Ecto neural progenitor cell (in vitro differentiated cells): ENCODE measurements around the gene DTNB.
"Not testable (repeated sequence)": the region's sequence is repeated elsewhere in the genome, so short reads cannot be mapped to it uniquely, and the experiment has no call there.

ENCODE experiments used
- DNase-seq: peaks from one replicate; pipeline ENCODE4 v3.0.0-alpha.2; 2018; ENCODE audit warnings: low spot score

DTNB gene

DNA sequence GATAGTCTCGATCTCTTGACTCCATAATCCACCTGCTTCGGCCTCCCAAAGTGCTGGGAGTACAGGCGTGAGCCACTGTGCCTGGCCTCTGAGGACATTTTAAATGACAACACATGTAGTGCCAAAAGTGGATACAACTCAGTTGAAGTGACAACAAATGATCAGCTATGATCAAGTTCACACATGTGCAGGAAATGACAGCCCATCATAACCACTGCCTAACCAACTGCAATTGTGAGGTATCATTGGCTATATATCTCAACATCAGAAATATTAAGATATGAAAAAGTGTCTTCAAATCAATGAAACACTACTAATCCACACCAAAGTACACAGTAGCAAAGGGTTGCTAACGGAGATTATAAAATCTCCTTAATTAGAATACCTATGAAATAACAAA is 84.8 kb downstream of the DTNB start:
- DNase-seq, result no peak

DNA sequence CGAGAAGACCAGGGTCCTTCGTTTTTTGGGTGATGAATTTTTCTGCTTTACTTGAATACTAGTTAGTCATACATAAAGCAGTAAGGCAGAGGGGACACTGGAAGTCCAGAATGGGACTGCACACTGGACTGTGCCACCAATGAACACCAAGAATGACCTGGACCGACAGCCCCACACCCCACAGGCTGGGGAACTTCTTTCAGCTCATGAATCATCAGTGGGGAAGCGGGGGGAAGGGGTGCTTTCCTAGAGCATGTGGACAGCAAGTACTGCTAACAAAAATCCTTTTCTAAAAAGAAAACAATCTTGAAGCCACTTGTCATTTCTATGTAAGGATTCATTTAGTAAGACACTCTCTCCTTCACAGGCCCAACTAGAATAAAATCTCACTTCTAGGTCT is 86.0 kb downstream of the DTNB start:
- DNase-seq, result no peak

DNA sequence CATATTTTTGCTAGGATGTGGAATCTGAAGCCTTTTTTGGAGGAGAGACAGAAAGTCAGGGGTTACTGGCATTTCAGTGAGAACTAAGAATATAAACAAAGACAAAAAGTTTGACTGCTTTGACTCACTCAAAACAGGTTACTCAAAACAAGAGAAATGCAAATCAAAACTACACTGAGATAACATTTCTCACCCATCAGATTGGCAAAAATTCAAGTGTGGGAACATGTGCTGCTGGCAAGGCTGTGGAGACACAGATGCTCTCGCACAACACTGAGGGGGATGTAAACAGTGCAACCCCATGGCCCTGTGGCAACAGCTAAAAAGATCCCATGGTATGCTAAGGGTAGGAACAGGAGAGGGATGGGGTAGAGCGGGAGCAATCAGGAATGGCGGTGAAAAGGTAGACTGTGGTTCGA is 86.6 kb downstream of the DTNB start:
- DNase-seq, result no peak

DNA sequence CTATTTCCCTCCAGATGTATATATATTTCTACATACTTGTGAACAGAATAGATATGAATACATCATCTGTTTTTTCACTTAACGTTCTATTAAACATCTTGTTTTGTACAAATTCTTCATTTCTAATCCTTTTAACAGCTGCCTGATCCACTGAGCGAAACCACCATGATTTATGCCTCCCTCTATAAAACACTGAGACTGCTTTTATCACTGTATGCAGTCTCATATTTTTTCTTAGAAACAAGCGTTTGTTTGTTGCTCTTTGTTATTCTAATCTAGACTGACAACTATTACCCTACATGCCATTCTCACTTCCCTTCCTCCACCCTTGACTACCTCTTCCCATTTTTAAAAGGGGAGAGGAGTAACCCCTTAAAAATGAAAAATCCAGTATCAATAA is 88.2 kb downstream of the DTNB start:
- DNase-seq, result no peak

DNA sequence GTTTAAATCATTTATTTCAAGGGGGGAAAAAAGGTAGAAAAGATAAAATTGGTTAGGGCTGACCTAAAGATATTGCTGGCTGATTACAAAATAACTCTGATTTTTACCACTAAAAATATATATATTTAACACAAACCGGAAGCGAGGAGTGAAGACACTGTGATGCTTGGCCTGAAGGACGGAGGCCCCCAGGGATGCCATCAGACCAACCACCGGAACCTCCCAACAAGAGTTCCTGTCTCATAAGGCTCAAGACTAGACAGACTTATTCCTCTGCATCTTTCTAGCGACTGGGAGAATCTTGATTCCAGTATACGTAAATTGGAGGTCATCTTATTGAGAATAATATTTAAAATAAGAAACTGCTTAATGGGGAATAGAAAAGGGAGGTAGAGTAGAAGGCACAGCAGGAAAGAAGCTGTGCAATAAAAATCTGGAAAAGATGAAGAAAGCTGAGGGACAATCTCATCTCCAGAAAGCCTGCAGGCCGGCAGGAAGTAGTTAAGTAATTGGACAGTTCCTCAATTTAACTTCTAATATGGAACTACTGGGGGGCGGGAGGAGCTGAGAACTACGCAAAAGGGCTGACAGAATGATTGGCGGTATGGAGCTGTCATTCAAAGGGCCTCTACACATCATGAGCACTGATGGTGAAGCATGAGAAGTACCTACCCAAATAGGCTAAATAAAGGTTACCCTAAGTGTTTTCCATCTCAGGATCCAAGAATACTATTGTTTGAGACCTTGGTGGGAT is 91.1 kb downstream of the DTNB start:
- no peak for DNase-seq

DNA sequence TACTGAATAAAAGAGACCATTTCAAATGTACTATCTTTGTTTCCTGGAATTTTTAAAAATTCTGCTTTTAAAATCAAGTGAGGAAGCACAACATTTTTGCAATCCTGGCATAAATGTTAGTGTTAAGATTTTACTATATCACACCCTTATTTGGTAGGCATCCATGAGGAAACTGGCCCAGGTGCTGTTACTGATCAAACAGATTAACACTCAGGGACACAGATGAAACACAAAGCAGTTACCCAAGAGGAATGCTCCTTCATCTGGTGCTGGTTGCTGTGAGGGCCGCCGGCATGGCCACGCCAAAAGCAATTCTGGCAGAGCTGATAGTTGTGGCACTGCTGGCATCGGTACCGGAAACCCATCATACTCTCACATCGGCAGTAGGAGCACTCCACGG is 96.8 kb downstream of the DTNB start:
- DNase-seq, result no peak

DNA sequence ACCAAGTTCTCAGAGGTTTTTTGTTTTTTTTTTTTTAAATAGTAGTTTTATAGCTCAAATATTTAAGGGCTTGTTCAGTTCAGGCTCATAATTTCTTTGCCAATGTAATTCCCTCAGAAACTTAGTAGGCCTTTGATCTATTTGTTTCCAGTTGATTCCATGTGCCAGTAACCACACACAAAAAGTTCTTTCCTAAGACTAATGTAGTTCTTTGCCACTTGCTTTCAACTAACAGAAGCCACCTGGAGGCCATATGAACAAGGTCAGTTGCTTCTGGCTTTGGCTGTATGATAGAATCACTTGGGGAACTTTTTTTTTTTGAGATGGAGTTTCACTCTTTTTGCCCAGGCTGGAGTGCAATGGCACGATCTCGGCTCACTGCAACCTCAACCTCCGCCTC is 100.7 kb downstream of the DTNB start:
- no peak for DNase-seq

DNA sequence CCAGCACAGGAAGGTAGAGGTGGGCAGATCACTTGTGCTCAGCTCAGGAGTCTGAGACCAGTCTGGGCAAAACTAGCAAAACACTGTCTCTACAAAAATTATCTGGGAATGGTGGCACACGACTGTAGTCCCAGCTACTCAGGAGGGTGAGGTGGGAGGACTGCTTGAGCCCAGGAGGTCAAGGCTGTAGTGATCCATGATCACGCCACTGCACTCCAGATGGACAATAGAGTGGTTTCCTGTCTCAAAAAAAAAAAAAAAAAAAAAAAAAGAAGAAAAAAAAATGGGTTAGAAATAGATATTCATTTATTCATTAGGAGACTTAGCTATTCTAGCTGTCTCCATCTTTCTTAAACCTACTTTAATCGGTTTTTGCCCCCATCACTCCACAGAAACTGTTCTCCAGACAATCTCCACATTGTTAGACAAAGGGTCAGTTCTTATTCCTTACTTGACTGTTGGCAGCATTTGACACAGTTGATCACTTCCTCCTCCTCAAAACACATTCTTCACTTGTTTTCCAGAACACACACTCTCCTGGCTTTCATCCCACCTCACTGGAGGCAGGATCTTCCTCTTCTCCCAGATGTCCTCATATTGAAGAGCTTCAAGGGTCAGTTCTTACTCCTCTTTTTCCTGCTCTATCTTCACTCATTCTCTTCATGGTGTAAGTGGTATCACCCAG is 103.1 kb downstream of the DTNB start:
- DNase-seq, result no peak

DNA sequence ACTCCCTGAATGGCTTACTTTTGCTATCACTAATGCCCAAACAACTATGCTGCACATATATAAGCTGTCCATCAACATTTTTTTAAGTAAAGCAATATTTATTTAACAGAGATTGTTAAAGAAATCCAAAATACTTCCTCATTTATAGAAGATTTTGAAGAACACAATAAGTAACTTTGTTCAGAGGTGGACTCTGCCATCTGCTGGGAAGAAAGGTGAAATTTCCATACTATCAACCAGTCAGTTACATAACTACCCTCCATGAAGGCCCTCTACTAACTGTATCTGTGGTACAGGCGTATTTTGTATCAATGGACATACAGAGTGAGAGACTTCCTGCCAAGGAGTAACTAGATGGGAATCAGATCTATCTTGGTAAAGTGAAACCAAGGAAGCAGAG is 106.0 kb downstream of the DTNB start:
- no peak for DNase-seq

DNA sequence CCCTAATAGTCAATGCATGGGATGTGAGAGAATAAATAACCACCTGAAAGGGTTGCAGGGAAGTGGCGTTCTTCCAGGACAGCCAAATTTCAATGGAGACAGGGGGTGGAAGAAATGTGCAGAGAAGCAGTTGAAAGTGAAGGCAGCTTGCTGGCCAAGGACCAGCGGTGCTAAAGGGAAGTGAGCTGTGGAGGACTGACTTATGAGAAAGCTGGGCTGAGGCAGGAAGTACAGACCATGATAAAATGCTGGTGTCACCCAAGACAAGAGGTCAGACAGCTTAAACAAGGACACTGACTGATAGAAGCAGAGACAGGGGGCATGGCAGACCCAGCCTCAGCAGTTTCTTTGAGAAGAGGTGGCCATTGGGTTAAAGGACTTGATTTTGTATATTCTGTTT is 106.7 kb downstream of the DTNB start:
- DNase-seq, result no peak

DNA sequence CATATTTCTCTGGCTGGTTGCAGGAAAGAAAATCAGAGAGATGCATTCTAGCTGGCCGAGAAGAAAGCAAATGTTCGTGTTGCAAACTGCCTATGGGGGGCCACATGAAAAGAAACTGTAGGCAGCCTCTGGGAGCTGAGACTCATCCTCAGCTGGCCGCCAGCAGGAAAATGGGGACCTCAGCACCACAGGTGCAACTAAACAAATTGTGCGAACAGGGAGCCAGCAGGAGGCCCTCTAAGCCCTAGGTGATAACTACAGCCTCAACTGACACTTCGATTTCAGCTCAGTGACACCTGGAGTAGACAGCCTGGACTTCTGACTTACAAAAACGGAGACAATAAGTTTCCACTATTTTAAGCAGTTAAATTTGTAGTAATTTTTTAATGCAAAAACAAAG is 107.3 kb downstream of the DTNB start:
- no peak for DNase-seq

DNA sequence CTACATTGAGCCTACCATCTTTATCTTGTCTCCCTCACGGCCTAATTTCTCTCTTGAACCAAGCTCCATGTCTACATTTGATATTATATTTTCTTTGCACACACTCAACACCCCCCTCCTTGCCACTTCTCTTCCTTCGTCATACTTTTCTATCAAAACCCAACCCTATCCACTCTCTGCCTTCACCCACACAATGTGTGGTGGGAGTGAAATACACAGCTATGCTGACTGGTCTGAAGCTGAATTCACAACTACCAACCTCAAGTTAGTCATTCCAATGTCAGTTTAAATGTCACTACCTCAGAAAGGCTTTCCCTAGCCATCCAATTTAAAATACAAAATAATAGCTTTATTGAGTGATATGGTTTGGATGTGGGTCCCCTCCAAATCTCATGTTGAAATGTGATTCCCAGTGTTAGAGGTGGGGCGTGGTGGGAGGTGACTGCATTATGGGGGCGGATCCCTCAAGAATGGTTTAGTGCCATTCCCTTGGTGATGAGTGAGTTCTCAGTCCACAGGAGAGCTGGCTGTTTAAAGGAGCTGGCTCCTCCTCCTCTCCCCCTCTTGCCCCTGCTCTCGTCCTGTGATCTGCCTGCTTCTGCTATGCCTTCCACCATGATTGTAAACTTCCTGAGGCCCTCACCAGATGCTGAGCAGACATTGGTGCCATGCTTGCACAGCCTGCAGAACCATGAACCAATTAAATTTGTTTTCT is 112.1 kb downstream of the DTNB start:
- DNase-seq, result no peak

DNA sequence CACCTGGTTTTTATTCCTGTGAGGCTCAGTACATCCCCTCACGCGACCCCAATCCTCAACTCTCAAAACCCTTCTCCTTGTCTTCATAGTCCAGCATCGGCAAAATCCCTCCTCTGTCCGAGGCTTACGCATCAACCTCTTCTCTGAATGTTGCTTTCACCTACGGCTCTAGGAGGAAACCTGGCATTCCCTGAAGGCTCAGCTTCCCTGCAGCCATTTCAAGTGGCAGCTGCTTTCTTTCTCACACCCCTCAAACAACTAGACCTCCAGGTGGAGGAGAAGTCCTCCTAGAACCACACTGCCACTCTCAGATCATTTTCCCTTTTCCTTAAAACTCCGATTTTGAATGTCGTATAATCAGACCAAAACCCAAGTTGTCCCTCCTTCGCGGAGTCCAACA is 114.2 kb downstream of the DTNB start:
- no peak for DNase-seq

DNA sequence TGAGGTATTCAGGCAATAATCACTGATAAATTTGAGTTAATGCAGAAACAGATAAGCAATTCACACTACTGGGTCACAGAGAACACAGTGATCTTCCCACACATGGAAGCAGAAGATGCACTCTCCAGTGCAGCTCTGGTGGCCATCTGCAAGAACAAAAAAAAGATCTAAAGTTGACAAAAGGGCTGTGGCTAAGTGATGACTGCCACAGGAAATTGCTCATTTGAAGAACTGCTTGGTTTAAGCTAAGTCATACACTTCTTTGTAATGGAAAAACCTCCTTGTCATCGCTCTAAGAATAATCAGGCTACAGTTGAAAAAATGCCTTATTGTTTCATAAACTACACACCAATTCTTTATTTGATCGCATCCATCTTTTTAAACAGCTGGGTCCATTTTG is 115.1 kb downstream of the DTNB start:
- no peak for DNase-seq

DNA sequence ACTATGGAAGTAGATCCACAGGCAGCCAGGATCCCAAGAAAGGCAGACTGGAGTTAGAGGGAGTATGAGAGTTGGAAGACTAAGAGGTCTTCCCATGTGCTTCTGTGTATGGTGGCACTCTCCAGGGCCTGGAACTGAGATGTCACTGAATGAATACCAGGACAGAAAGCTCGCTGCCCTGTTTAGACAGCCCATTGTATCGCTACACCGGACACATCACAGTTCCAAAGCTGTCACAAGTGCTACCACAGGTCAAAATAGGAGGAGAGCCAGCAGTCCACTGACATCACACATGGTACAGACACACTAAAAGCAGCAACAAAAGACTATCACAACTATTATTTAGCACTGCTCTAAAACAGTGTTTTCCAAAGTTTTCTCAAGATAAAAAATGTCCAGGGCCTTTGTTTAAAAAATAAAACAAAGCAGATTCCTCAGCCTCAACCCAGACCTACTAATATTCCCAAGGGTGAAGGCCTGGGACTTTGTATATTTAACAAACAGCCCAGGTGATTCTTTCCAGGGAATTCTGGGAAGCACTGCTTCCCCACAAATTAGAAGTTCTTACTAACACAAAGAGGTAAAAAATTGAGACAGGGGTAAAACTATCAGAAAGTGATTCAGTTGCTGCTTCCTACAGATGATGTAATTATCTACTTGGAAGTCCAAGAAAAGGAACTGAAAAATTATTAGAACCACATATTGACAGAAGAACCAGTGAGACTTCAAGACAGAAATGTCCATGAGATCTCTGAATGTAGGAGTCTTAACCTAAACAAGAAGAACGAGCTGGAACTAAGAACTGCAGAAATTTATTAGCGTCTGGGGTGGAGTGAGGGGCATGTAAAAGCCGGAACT is 116.0 kb downstream of the DTNB start:
- no peak for DNase-seq

DNA sequence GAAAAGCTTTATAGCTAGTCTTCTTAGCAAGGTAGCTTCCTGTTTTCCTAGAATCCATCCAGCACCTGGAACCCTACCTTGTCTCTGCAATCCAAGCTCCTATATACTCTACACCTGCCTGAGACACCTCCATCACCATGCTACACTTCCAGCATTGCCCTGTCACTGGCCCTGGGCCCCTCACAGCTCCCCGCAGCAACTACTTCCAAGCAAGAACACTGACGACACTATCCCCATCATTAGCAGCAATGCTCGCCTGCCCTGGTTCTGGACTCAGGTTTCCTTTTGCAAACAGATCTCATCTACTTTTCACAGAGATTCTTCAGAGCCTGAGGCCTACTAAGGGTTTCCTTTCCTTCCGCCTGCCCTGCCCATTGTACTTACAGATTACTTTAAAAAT is 121.1 kb downstream of the DTNB start:
- no peak for DNase-seq

DNA sequence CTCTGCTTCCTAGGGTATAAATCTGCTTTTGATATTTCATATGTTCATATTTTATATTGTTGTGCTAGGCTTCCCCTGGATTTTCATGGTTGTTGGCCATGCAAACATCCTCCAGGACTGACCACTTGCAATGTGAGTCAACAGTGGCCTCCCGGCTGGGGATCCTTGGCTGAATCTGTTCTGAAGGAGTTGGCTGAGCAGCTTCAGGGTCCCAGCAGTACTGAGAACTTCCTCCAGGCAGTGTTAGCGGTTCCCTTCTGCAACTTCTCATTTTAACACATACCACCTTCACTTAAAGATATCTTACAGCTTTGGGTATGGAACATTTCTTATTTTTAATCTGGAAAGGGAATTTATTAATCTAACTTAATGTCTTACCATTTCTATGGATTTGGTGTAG is 122.1 kb downstream of the DTNB start:
- DNase-seq, result no peak

DNA sequence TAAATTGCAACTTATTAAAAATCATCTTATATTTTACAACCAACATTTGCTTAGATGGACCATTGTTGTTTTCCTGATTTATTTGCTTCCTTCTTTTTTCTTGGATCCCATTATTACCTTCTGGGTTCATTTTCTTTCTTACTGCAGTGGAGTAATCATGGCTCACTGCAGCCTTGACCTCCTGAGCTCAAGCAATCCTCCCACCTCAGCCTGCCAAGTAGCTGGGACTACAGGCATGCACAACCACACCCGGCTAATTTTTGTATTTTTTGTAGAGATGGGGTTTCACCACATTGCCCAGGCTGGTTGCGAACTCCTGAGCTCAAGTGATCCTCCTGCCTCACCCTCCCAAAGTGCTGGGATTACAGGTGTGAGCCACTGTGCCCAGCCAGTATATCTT is 123.8 kb downstream of the DTNB start:
- not testable (repeated sequence) for DNase-seq

DNA sequence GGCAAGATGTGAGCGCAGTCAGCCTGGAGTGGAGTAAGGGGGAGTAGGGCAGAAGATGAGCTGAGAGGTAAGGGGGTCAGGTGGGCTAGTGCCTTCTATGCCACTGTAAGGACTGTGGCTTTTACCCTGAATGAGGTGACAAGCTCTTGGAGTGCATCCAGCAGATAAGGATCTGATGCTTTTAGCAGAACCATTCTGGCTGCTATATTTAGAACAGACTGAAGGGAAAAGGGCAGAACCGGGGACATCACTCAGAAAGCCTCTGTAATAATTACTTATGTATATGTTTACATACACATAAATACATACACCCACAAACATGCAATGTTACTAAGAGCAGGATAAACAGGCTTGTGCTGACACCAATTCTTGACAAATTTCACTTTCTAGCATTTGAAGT is 124.8 kb downstream of the DTNB start:
- no peak for DNase-seq

DNA sequence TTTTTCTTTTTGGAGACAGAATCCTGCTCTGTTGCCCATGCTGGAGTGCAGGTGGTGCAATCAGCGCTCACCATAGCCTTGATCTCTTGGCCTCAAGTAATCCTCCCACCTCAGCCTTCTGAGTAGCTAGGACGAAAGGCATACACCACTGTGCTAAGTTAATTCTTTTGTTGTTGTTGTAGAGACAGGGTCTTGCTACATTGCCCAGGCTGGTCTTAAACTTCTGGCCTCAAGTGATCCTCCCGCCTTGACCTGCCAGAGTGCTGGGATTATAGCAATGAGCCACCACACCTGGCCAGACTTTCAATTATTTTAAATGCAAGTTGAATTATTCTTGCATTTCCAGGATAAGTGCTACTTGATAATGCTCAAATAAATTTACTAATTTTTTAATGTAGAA is 126.5 kb downstream of the DTNB start:
- no peak for DNase-seq

DNA sequence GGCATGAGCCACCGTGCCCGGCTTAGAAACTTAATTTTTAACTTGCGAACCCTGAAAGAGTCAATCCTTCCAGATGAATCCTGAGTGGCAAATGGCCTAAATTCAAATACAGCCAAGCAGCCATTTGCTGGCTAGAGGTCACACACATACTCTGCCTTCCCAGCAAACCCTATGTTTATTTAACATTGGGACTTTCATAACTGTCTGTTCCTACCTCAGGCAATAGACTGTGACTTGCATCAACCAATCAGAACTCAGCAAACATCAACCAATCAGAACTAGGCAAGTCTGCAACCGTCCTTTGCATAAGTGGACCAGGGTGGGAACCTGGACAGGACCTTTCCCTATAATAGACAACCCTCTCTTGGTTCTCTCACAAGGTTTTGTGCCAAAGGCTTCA is 127.5 kb downstream of the DTNB start:
- no peak for DNase-seq

DNA sequence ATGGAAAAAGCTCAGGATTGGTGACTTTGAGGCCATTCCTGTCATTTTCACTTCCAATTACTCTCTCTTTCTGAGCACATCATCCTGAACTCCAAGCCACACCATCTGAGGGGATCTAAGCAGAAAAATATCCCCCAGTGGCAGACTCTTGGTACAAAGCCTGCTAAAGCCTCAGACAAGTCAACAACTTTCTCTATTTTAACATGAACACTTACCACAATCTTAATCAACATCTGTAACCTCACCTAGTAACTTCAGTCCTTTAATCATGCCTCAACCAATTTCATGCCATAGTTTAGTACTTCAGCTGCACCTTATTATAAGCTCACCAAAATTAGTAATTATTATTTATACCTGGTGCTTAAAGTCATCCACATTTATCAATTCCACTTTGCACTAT is 128.9 kb downstream of the DTNB start:
- DNase-seq, result no peak
